B cell (primary cell): ENCODE results near the gene HOXA2. TPM values are rescaled to one million over a fixed set of nuclear protein-coding genes. Genes with fewer than 3 reads are reported as not detected.
A peak's percentile ranks its signal among the peaks of the same experiment; 100 is the strongest.

Source experiments
- ATAC-seq: fragments of 200-7000 bp; cut with Tn5 transposase; one replicate; pipeline ENCODE4 v1.10.0; 2021; ENCODE audit warnings: low read depth, mild to moderate bottlenecking, moderate number of reproducible peaks, moderate library complexity
- CTCF ChIA-PET: fragments of 350-600 bp; sonication (Branson Sonifier 250); formaldehyde crosslinking; loops from one replicate; lab custom pipeline; 2021; ENCODE audit warnings: antibody characterized with exemption, inconsistent platforms; lab: Charles Lee
- POLR2A ChIA-PET: fragments of 350-600 bp; sonication (Branson Sonifier 250); formaldehyde crosslinking; loops from one replicate; lab custom pipeline; 2021; ENCODE audit warnings: antibody characterized with exemption; lab: Charles Lee
- DNase-seq: peaks from one replicate; pipeline ENCODE4 v3.0.0; 2013
- H2AFZ ChIP-seq: 2 replicates; pipeline ENCODE4 v1.6.1; 2012; ENCODE audit warnings: mild to moderate bottlenecking, low read depth, low read length; ENCODE audit not compliant: insufficient read depth, poor library complexity, severe bottlenecking
- H3K27ac ChIP-seq, 2 donors: 1 replicate in 1 of 2; 2 replicates in 1 of 2; pipeline ENCODE4 v1.5.1; 2012 to 2013; ENCODE audit warnings: low read length in 2 of 2, mild to moderate bottlenecking in 2 of 2, moderate library complexity in 1 of 2
- H3K27me3 ChIP-seq, 4 experiments: fragments of 200-600 bp in 1 of 4; sonication (generic) in 1 of 4; replicated peaks in 1 of 4; 1 replicate in 2 of 4; 2 replicates in 2 of 4; pipeline versions ENCODE4 v1.6.1 to v1.7.0; 2013 to 2016; ENCODE audit warnings: low read length in 3 of 4, mild to moderate bottlenecking in 2 of 4, mixed read lengths in 1 of 4, moderate library complexity in 1 of 4; ENCODE audit not compliant: insufficient read depth in 4 of 4, control insufficient read depth in 3 of 4; ENCODE audit errors: control extremely low read depth in 1 of 4
- H3K36me3 ChIP-seq, 2 experiments: replicated peaks in 1 of 2; 1 replicate in 1 of 2; 2 replicates in 1 of 2; pipeline versions ENCODE4 v1.6.1 to v1.7.1; 2013; ENCODE audit warnings: low read length in 1 of 2; ENCODE audit not compliant: insufficient read depth in 2 of 2, control insufficient read depth in 1 of 2; ENCODE audit errors: control extremely low read depth in 1 of 2, extremely low read depth in 1 of 2
- H3K4me1 ChIP-seq, 2 donors: fragments of 200-600 bp in 1 of 2; sonication (generic) in 1 of 2; 1 replicate in 1 of 2; 2 replicates in 1 of 2; pipeline versions ENCODE4 v1.5.1 to v1.6.1; 2013 to 2017; ENCODE audit warnings: low read length in 2 of 2; ENCODE audit not compliant: control insufficient read depth in 2 of 2, insufficient read depth in 2 of 2
- H3K4me2 ChIP-seq: replicated peaks from 2 replicates; pipeline ENCODE3; 2012; ENCODE audit warnings: mild to moderate bottlenecking, low read depth, low read length; ENCODE audit not compliant: poor library complexity, severe bottlenecking
- H3K4me3 ChIP-seq, 5 experiments: fragments of 200-600 bp in 1 of 5; sonication (generic) in 1 of 5; 1 replicate in 3 of 5; 2 replicates in 2 of 5; pipeline versions ENCODE4 v1.5.1 to v1.7.0; 2011 to 2016; ENCODE audit warnings: low read length in 4 of 5, mild to moderate bottlenecking in 4 of 5, low read depth in 2 of 5, control low read depth in 1 of 5, moderate library complexity in 1 of 5; ENCODE audit not compliant: insufficient read depth in 1 of 5; ENCODE audit errors: control extremely low read depth in 1 of 5, extremely low read depth in 1 of 5
- H3K79me2 ChIP-seq: fragments of 200-600 bp; sonication (generic); one replicate; pipeline ENCODE4 v1.6.0; 2016; ENCODE audit warnings: low read length; ENCODE audit not compliant: control insufficient read depth, insufficient read depth
- H3K9ac ChIP-seq: fragments of 200-600 bp; sonication (generic); 2 replicates; pipeline ENCODE4 v1.6.1; 2017; ENCODE audit warnings: mild to moderate bottlenecking, low read length, moderate library complexity
- H3K9me3 ChIP-seq, 3 donors: one replicate each; pipeline versions ENCODE4 v1.6.1 to v1.7.1; 2013; ENCODE audit warnings: low read length in 2 of 3; ENCODE audit not compliant: control insufficient read depth in 2 of 3, insufficient read depth in 1 of 3; ENCODE audit errors: control extremely low read depth in 1 of 3
- H4K20me1 ChIP-seq: 2 replicates; pipeline ENCODE4 v1.6.0; 2012; ENCODE audit warnings: mild to moderate bottlenecking, low read length; ENCODE audit not compliant: insufficient read depth, control insufficient read depth, poor library complexity, severe bottlenecking
- H3K27ac Mint-ChIP-seq: one replicate; pipeline ENCODE4 v1.8.0; 2021; ENCODE audit warnings: mixed read lengths
- H3K27me3 Mint-ChIP-seq: one replicate; pipeline ENCODE4 v1.8.0; 2021; ENCODE audit warnings: mixed read lengths
- H3K4me1 Mint-ChIP-seq: one replicate; pipeline ENCODE4 v1.8.0; 2021; ENCODE audit warnings: mixed read lengths
- H3K4me3 Mint-ChIP-seq: one replicate; pipeline ENCODE4 v1.8.0; 2021; ENCODE audit warnings: mixed read lengths
- H3K9me3 Mint-ChIP-seq: one replicate; pipeline ENCODE4 v1.8.0; 2022; ENCODE audit warnings: mixed read lengths; ENCODE audit not compliant: insufficient read depth
- CTCF ChIP-seq: fragments of 200-600 bp; IDR thresholded peaks from one replicate; pipeline ENCODE4 v1.8.0; 2022; ENCODE audit warnings: antibody characterized with exemption, mild to moderate bottlenecking
- EZH2 ChIP-seq: IDR thresholded peaks from 2 replicates; pipeline ENCODE4 v1.6.1; 2012; ENCODE audit warnings: borderline replicate concordance, low read depth, mild to moderate bottlenecking, moderate library complexity, low read length; ENCODE audit not compliant: insufficient read depth, poor library complexity, severe bottlenecking
- WGBS: methylation state at CpG from one replicate; pipeline ENCODE4 v1.1.5; 2013; ENCODE audit warnings: missing lambda C conversion rate; ENCODE audit not compliant: insufficient coverage; 5-methylcytosine and 5-hydroxymethylcytosine counted together
- intact Hi-C: fragments of 100-400 bp; cut with micrococcal nuclease; formaldehyde crosslinking; loops from one replicate; pipeline ENCODE4 v1.10.0; 2022
- polyA plus RNA-seq: library from polyadenylated mRNA; depleted of rRNA; stranded (reverse); fragments of >200 nt; gene quantifications from 2 replicates; pipeline ENCODE4 v1.2.3, GENCODE V29; 2012
- total RNA-seq, 2 donors: library from RNA; stranded (reverse); fragments of 120-200 nt in 1 of 2; gene quantifications; 1 replicate in 1 of 2; 2 replicates in 1 of 2; pipeline versions ENCODE4 v1.2.3 to v1.2.4, GENCODE V29; 2013 to 2022

Gene HOXA2
- total and polyA plus RNA-seq, 2 donors (not counting 1 experiment from before 2014, with no cell fraction given) = not detected

GRCh38 chr7:27143023-27143949 is 40.8 kb upstream of the HOXA2 start, which contains the start of gene HOXA5:
HOXA5 (minus strand) TSS chr7:27143681; CDS start chr7:27143607, 74 bp downstream.
- H3K4me2 ChIP-seq = peak within 1 kb of the TSS; percentile 47
- Mint-ChIP-seq H3K27me3 (peaks cover 56% of the 10 kb centered on the region), H3K9me3 (no peaks in the 10 kb centered on the region), H3K27ac (peak within 1 kb of the TSS; percentile 26), H3K4me1 (peaks cover 14% of the 10 kb centered on the region), H3K4me3 (peak within 1 kb of the TSS; percentile 65)
- ChIA-PET CTCF (interaction anchor here (0.7 to 1.7 kb wide), 6 partner anchors 12 to 1112 kb away, joined by 3 to 7 read pairs (median 3); no protein-coding TSS in a partner anchor), POLR2A (interaction anchor here (0.6 kb wide), 1 partner anchor 1050 kb away, joined by 5 read pairs; no protein-coding TSS in a partner anchor)
- no peaks in the 10 kb centered on the region for H3K79me2 ChIP-seq
- no peak within 1 kb of the TSS for H3K27ac ChIP-seq
- no peaks in the 10 kb centered on the region for H4K20me1 ChIP-seq
- no peak within 1 kb of the TSS for H3K9ac ChIP-seq
- peak within 1 kb of the TSS in 2 of 5 experiments; percentile 5 to 35 for H3K4me3 ChIP-seq
- peaks cover 11 to 14% of the 10 kb centered on the region in 2 donors for H3K4me1 ChIP-seq
- H3K9me3 ChIP-seq = peaks cover 0 to 54% (median 0%) of the 10 kb centered on the region in 3 donors
- ATAC-seq (peak; percentile 42), DNase-seq (peak; percentile 37)
- no peak within 1 kb of the TSS for H2AFZ ChIP-seq
- intact Hi-C loops = no loop called here
- H3K36me3 ChIP-seq = no peaks in the 10 kb centered on the region
- TF ChIP-seq CTCF = no peak
- TF ChIP-seq EZH2 = no peak
- 80% methylated on average over 86 of the region's 86 CpGs for WGBS
- peaks cover 0 to 64% (median 30%) of the 10 kb centered on the region in 4 experiments for H3K27me3 ChIP-seq
